Mesenchymal stem cell (in vitro differentiated cells and primary cell): ENCODE measurements around the gene ENG.
A peak's percentile ranks its signal among the peaks of the same experiment; 100 is the strongest.

Source experiments
- DNase-seq: peaks from one replicate; pipeline ENCODE4 v3.0.0-alpha.2; 2013
- H2AFZ ChIP-seq: one replicate; pipeline ENCODE4 v1.6.1; 2013; ENCODE audit warnings: low read depth, mild to moderate bottlenecking, control low read depth, inconsistent platforms, low read length, moderate library complexity
- H2AK5ac ChIP-seq: 2 replicates; pipeline ENCODE4 v1.6.1; 2013; ENCODE audit warnings: low read length, moderate library complexity, mild to moderate bottlenecking, inconsistent platforms; ENCODE audit not compliant: severe bottlenecking
- H2BK120ac ChIP-seq: one replicate; pipeline ENCODE4 v1.6.1; 2013; ENCODE audit warnings: low read depth, mild to moderate bottlenecking, inconsistent platforms, low read length, moderate library complexity
- H2BK12ac ChIP-seq, 2 experiments: one replicate each; pipeline ENCODE4 v1.6.1; 2013; ENCODE audit warnings: inconsistent platforms in 2 of 2, low read length in 2 of 2, mild to moderate bottlenecking in 2 of 2, moderate library complexity in 2 of 2, control low read depth in 1 of 2
- H2BK15ac ChIP-seq: one replicate; pipeline ENCODE4 v1.6.1; 2013; ENCODE audit warnings: mild to moderate bottlenecking, low read depth, inconsistent platforms; ENCODE audit not compliant: poor library complexity, severe bottlenecking
- H2BK5ac ChIP-seq: 2 replicates; pipeline ENCODE4 v1.6.1; 2013; ENCODE audit warnings: low read depth, mild to moderate bottlenecking, low read length, control low read depth, inconsistent platforms; ENCODE audit not compliant: poor library complexity, severe bottlenecking
- H3K14ac ChIP-seq, 2 experiments: one replicate each; pipeline ENCODE4 v1.6.1; 2013; ENCODE audit warnings: inconsistent platforms in 2 of 2, low read length in 2 of 2, control low read depth in 1 of 2, mild to moderate bottlenecking in 1 of 2, moderate library complexity in 1 of 2
- H3K18ac ChIP-seq, 2 experiments: one replicate each; pipeline ENCODE4 v1.6.1; 2013; ENCODE audit warnings: inconsistent platforms in 2 of 2, low read length in 2 of 2, control low read depth in 1 of 2, low read depth in 1 of 2, mild to moderate bottlenecking in 1 of 2
- H3K23ac ChIP-seq, 2 experiments: one replicate each; pipeline ENCODE4 v1.6.1; 2013; ENCODE audit warnings: inconsistent platforms in 2 of 2, low read length in 2 of 2, mild to moderate bottlenecking in 2 of 2, moderate library complexity in 2 of 2, control low read depth in 1 of 2
- H3K27ac ChIP-seq: 2 replicates; pipeline ENCODE4 v1.5.1; 2013; ENCODE audit warnings: mild to moderate bottlenecking, moderate library complexity, low read length, control low read depth, inconsistent platforms; ENCODE audit not compliant: poor library complexity, severe bottlenecking
- H3K27me3 ChIP-seq, 2 experiments: 2 replicates each; pipeline versions ENCODE4 v1.6.1 to v1.7.0; 2013; ENCODE audit warnings: low read length in 2 of 2, mild to moderate bottlenecking in 2 of 2, moderate library complexity in 2 of 2, control low read depth in 1 of 2, inconsistent platforms in 1 of 2; ENCODE audit not compliant: control insufficient read depth in 1 of 2, insufficient read depth in 1 of 2
- H3K36me3 ChIP-seq, 2 experiments: 2 replicates each; pipeline versions ENCODE4 v1.6.1 to v1.7.0; 2013; ENCODE audit warnings: low read length in 2 of 2, control low read depth in 1 of 2, inconsistent platforms in 1 of 2, low read depth in 1 of 2, mild to moderate bottlenecking in 1 of 2; ENCODE audit not compliant: insufficient read depth in 2 of 2, control insufficient read depth in 1 of 2
- H3K4ac ChIP-seq, 2 experiments: one replicate each; pipeline ENCODE4 v1.6.1; 2013; ENCODE audit warnings: inconsistent platforms in 2 of 2, low read length in 2 of 2, mild to moderate bottlenecking in 2 of 2, moderate library complexity in 2 of 2, control low read depth in 1 of 2, low read depth in 1 of 2
- H3K4me1 ChIP-seq: 2 replicates; pipeline ENCODE4 v1.6.1; 2013; ENCODE audit warnings: low read depth, low read length, control low read depth; ENCODE audit not compliant: control insufficient read depth, insufficient read depth
- H3K4me2 ChIP-seq: 2 replicates; pipeline ENCODE4 v1.6.1; 2013; ENCODE audit warnings: low read length, mild to moderate bottlenecking, inconsistent platforms; ENCODE audit not compliant: poor library complexity, severe bottlenecking
- H3K4me3 ChIP-seq, 2 experiments: 2 replicates each; pipeline versions ENCODE4 v1.5.1 to v1.7.0; 2013; ENCODE audit warnings: low read length in 2 of 2, mild to moderate bottlenecking in 2 of 2, control low read depth in 1 of 2, low read depth in 1 of 2; ENCODE audit not compliant: insufficient read depth in 1 of 2
- H3K79me1 ChIP-seq: replicated peaks from 2 replicates; pipeline ENCODE4 v1.6.1; 2013; ENCODE audit warnings: mild to moderate bottlenecking, control low read depth, low read length, inconsistent platforms; ENCODE audit not compliant: poor library complexity, severe bottlenecking
- H3K9ac ChIP-seq: 2 replicates; pipeline ENCODE4 v1.7.0; 2013; ENCODE audit warnings: mild to moderate bottlenecking, low read length, moderate library complexity
- H3K9me3 ChIP-seq: 2 replicates; pipeline ENCODE4 v1.7.0; 2013; ENCODE audit warnings: mild to moderate bottlenecking, low read length; ENCODE audit not compliant: control insufficient read depth
- H4K8ac ChIP-seq: one replicate; pipeline ENCODE4 v1.6.1; 2013; ENCODE audit warnings: inconsistent platforms, mild to moderate bottlenecking, low read length, moderate library complexity
- H4K91ac ChIP-seq: one replicate; pipeline ENCODE4 v1.6.1; 2013; ENCODE audit warnings: mild to moderate bottlenecking, low read length, inconsistent platforms
- WGBS: methylation state at CpG from one replicate; pipeline ENCODE4 v1.1.7; 2013; ENCODE audit warnings: mixed read lengths; 5-methylcytosine and 5-hydroxymethylcytosine counted together

The ENG gene

DNA sequence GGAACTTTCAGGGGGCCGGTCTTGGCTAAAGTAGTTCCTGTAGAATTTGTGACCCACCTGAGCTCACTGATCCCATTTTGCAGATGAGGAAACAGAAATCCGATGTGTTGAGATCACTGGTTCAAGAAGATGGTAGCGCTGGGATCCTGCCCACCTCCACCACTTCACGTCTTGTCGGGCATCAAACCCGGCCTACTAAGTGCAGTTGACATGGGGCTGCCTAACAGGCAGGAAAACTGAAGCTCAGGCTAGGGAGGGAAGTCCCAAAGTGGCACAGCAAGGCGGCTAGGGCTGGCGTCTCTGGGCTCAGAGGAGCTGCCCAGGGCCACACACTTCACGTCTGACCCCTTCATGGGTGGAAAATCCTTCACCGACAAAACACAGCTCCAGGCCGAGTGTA is 502 bp upstream of the ENG start:
- H3K9me3 ChIP-seq, result no peaks in the 10 kb centered on the region
- H3K4me2 ChIP-seq, result no peak overlapping the region
- H3K23ac ChIP-seq, result no peak overlapping the region
- H3K36me3 ChIP-seq, result peaks cover 7 to 26% of the 10 kb centered on the region in 2 experiments
- no peak overlapping the region for H3K14ac ChIP-seq
- H2AK5ac ChIP-seq, result peak overlapping the region; percentile 33
- peak overlapping the region; percentile 76 to 94 for H3K18ac ChIP-seq
- peak overlapping the region; percentile 96 for H2BK120ac ChIP-seq
- H3K27ac ChIP-seq, result no peak overlapping the region
- H3K4me1 ChIP-seq, result peaks cover 37% of the 10 kb centered on the region
- no peaks in the 10 kb centered on the region for H3K27me3 ChIP-seq
- peak overlapping the region; percentile 32 to 84 for H3K4ac ChIP-seq
- peak overlapping the region; percentile 54 for H3K9ac ChIP-seq
- H2BK5ac ChIP-seq, result no peak overlapping the region
- H2BK15ac ChIP-seq, result peak overlapping the region; percentile 48
- H4K8ac ChIP-seq, result peak overlapping the region; percentile 93
- H2AFZ ChIP-seq, result no peak overlapping the region
- 88% methylated on average over 11 of the region's 11 CpGs for WGBS
- H4K91ac ChIP-seq, result peak overlapping the region; percentile 97
- DNase-seq, result no peak
- no peak overlapping the region for H3K4me3 ChIP-seq
- H2BK12ac ChIP-seq, result peak overlapping the region; percentile 80 to 96
- H3K79me1 ChIP-seq, result peaks cover 8% of the 10 kb centered on the region

DNA sequence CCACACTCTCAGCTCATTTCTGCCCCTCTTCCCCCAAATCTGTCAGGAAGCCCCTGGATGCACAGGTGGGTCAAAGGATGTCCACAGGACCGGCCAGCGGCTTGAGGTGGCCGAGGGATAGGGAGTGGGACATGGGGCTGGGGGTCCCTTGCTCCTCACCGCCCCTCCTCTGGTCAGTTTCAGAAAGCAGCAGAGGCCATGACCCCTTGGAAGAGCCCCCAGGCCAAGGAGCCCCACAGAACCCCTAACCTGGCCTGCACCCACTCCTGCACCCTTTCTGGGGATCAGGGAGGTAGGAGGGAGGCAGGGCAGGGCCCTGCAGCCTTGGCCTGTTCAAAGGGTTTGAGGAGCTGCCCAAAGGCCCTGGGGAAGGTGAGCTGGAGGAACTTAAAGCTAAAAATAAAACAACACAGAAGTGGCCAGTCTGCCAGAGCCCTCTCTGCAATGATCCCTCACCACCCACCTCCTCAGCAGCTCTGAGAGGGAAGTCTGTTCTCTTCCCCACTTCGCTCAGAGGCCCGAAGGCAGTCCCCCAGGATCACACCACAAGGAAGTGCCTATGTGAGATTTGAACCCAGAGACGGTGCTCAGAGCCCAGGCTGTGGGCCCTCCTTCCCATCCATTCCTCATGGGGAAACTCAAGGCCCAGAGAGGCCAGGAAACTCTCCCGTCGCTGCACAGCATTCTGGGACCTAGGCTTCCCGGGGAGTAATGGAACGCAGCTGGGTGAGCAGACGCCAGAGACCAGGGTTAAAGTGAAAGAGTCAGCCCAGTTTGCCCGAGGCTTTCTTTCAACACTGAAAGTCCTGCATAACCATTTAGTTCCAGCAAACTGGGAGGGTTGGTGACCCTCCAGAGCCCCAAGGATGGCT is 910 bp downstream of the ENG start:
- H2AFZ ChIP-seq, result no peak overlapping the region
- WGBS, result 52% methylated on average over 9 of the region's 13 CpGs
- H3K79me1 ChIP-seq, result peaks cover 12% of the 10 kb centered on the region
- H2BK15ac ChIP-seq, result peak overlapping the region; percentile 50
- H4K8ac ChIP-seq, result peak overlapping the region; percentile 93
- peak overlapping the region; percentile 90 for H3K9ac ChIP-seq
- H3K27me3 ChIP-seq, result no peaks in the 10 kb centered on the region
- DNase-seq, result peak; percentile 68
- peak overlapping the region in 1 of 2 experiments; percentile 34 for H3K23ac ChIP-seq
- H2AK5ac ChIP-seq, result peak overlapping the region; percentile 80
- H3K4me1 ChIP-seq, result peaks cover 37% of the 10 kb centered on the region
- H3K9me3 ChIP-seq, result peaks cover 12% of the 10 kb centered on the region
- peak overlapping the region; percentile 99 for H4K91ac ChIP-seq
- peak overlapping the region in 1 of 2 experiments; percentile 91 for H3K14ac ChIP-seq
- peak overlapping the region; percentile 53 to 91 for H2BK12ac ChIP-seq
- H2BK120ac ChIP-seq, result peak overlapping the region; percentile 96
- H3K27ac ChIP-seq, result peak overlapping the region; percentile 55
- H3K4me3 ChIP-seq, result peak overlapping the region; percentile 64 to 87
- H3K36me3 ChIP-seq, result peaks cover 17 to 41% of the 10 kb centered on the region in 2 experiments
- no peak overlapping the region for H2BK5ac ChIP-seq
- peak overlapping the region; percentile 97 to 99 for H3K4ac ChIP-seq
- H3K18ac ChIP-seq, result peak overlapping the region; percentile 97 to 99
- H3K4me2 ChIP-seq, result peak overlapping the region; percentile 72

GRCh38 chr9:127852829-127853228 is 1.6 kb downstream of the ENG start:
- DNase-seq, result no peak
- peak overlapping the region in 1 of 2 experiments; percentile 6 for H3K18ac ChIP-seq
- no peak overlapping the region for H3K23ac ChIP-seq
- no peak overlapping the region for H2AFZ ChIP-seq
- peak overlapping the region; percentile 80 for H2AK5ac ChIP-seq
- H3K4ac ChIP-seq, result peak overlapping the region in 1 of 2 experiments; percentile 42
- H4K8ac ChIP-seq, result no peak overlapping the region
- H3K4me1 ChIP-seq, result peaks cover 32% of the 10 kb centered on the region
- peaks cover 14% of the 10 kb centered on the region for H3K9me3 ChIP-seq
- peak overlapping the region in 1 of 2 experiments; percentile 87 for H3K4me3 ChIP-seq
- no peak overlapping the region for H2BK15ac ChIP-seq
- H2BK5ac ChIP-seq, result no peak overlapping the region
- H3K4me2 ChIP-seq, result peak overlapping the region; percentile 72
- H3K14ac ChIP-seq, result no peak overlapping the region
- H4K91ac ChIP-seq, result peak overlapping the region; percentile 12
- peak overlapping the region; percentile 90 for H3K9ac ChIP-seq
- H3K79me1 ChIP-seq, result peaks cover 13% of the 10 kb centered on the region
- no peaks in the 10 kb centered on the region for H3K27me3 ChIP-seq
- no peak overlapping the region for H3K27ac ChIP-seq
- peaks cover 17 to 46% of the 10 kb centered on the region in 2 experiments for H3K36me3 ChIP-seq
- H2BK12ac ChIP-seq, result peak overlapping the region in 1 of 2 experiments; percentile 53
- WGBS, result 89% methylated on average over 9 of the region's 9 CpGs
- peak overlapping the region; percentile 2 for H2BK120ac ChIP-seq

- Histone ChIP-seq H3K9me3 (peaks cover 14% of the 10 kb centered on the region), H3K4me1 (peaks cover 28% of the 10 kb centered on the region), H3K4me2 (no peak overlapping the region), H2AK5ac (no peak overlapping the region), H4K8ac (no peak overlapping the region), H3K18ac (no peak overlapping the region), H3K27ac (no peak overlapping the region), H3K27me3 (no peaks in the 10 kb centered on the region), H3K79me1 (peaks cover 19% of the 10 kb centered on the region), H3K4me3 (peak overlapping the region in 1 of 2 experiments; percentile 56), H3K4ac (no peak overlapping the region), H3K14ac (no peak overlapping the region), H2BK120ac (no peak overlapping the region), H3K36me3 (peaks cover 17 to 54% of the 10 kb centered on the region in 2 experiments), H3K9ac (no peak overlapping the region), H4K91ac (peak overlapping the region; percentile 36), H2AFZ (no peak overlapping the region), H2BK15ac (no peak overlapping the region), H2BK12ac (peak overlapping the region in 1 of 2 experiments; percentile 54), H2BK5ac (no peak overlapping the region), H3K23ac (no peak overlapping the region)
- 97% methylated on average over 14 of the region's 17 CpGs for WGBS
- DNase-seq, result no peak
Observed at GRCh38 chr9:127850286-127850830, 4.1 kb downstream of the ENG start.
